Fibroblast of lung (primary cell): ENCODE measurements around the gene TLX2. TPM values are rescaled to one million over a fixed set of nuclear protein-coding genes. Genes with fewer than 3 reads are reported as not detected.
"Not testable (repeated sequence)": the region's sequence is repeated elsewhere in the genome, so short reads cannot be mapped to it uniquely, and the experiment has no call there.

Experiments
- DNase-seq, 2 donors: peaks; one replicate each; pipeline versions ENCODE4 v3.0.0 to v3.0.0-alpha.2; 2010; ENCODE audit warnings: low read depth in 2 of 2
- H2AFZ ChIP-seq: 2 replicates; pipeline ENCODE4 v1.5.1; 2012; ENCODE audit warnings: low read length, control low read depth, inconsistent platforms
- H3K27ac ChIP-seq: 2 replicates; pipeline ENCODE4 v1.5.1; 2011; ENCODE audit warnings: low read length, control low read depth; ENCODE audit not compliant: insufficient read depth
- H3K27me3 ChIP-seq: 2 replicates; pipeline ENCODE4 v1.5.1; 2011; ENCODE audit warnings: mild to moderate bottlenecking, low read length; ENCODE audit not compliant: control insufficient read depth, insufficient read depth
- H3K36me3 ChIP-seq: 2 replicates; pipeline ENCODE4 v1.5.1; 2011; ENCODE audit warnings: low read length; ENCODE audit not compliant: control insufficient read depth, insufficient read depth
- H3K4me1 ChIP-seq: 2 replicates; pipeline ENCODE4 v1.5.1; 2011; ENCODE audit warnings: low read length; ENCODE audit not compliant: control insufficient read depth, insufficient read depth; ENCODE audit errors: extremely low read depth
- H3K4me2 ChIP-seq: 2 replicates; pipeline ENCODE4 v1.5.1; 2011; ENCODE audit warnings: low read length, control low read depth; ENCODE audit not compliant: insufficient read depth; ENCODE audit errors: extremely low read depth
- H3K4me3 ChIP-seq, 4 experiments: fragments of 200-600 bp in 1 of 4; sonication (generic) in 1 of 4; replicated peaks in 1 of 4; 2 replicates each; pipeline ENCODE4 v1.5.1; 2011 to 2016; ENCODE audit warnings: low read length in 4 of 4, low read depth in 3 of 4, mild to moderate bottlenecking in 3 of 4, control low read depth in 2 of 4, inconsistent platforms in 1 of 4, mixed read lengths in 1 of 4; ENCODE audit not compliant: insufficient read depth in 1 of 4; ENCODE audit errors: control extremely low read depth in 1 of 4
- H3K79me2 ChIP-seq: 2 replicates; pipeline ENCODE4 v1.5.1; 2012; ENCODE audit warnings: mild to moderate bottlenecking, low read length, inconsistent platforms; ENCODE audit not compliant: control insufficient read depth, insufficient read depth
- H3K9ac ChIP-seq: 2 replicates; pipeline ENCODE4 v1.5.1; 2011; ENCODE audit warnings: mild to moderate bottlenecking, low read length, control low read depth; ENCODE audit not compliant: insufficient read depth
- H3K9me3 ChIP-seq: 2 replicates; pipeline ENCODE4 v1.5.1; 2012; ENCODE audit warnings: low read depth, low read length; ENCODE audit not compliant: control insufficient read depth, insufficient read depth
- H4K20me1 ChIP-seq: 2 replicates; pipeline ENCODE4 v1.5.1; 2011; ENCODE audit warnings: low read length; ENCODE audit not compliant: control insufficient read depth, insufficient read depth; ENCODE audit errors: extremely low read depth
- CTCF ChIP-seq, 2 donors: IDR thresholded peaks in 1 of 2; conservative IDR thresholded peaks in 1 of 2; 1 replicate in 1 of 2; 2 replicates in 1 of 2; pipeline ENCODE4 v1.5.1; 2011 to 2012; ENCODE audit warnings: low read length in 2 of 2, control low read depth in 1 of 2, inconsistent platforms in 1 of 2, low read depth in 1 of 2, mild to moderate bottlenecking in 1 of 2
- EZH2 ChIP-seq: IDR thresholded peaks from 2 replicates; pipeline ENCODE4 v1.5.1; 2012; ENCODE audit warnings: low read length, control low read depth, mild to moderate bottlenecking; ENCODE audit errors: missing control alignments
- polyA plus RNA-seq, 2 donors: library from polyadenylated mRNA; depleted of rRNA in 1 of 2; stranded (reverse) in 1 of 2; unstranded in 1 of 2; fragments of >200 nt; gene quantifications; 2 replicates each; pipeline ENCODE4 v1.2.1, GENCODE V29; 2011 to 2012; ENCODE audit warnings: missing spikeins in 1 of 2
- total RNA-seq: library from RNA; depleted of rRNA; stranded (reverse); fragments of >200 nt; gene quantifications from 2 replicates; pipeline ENCODE4 v1.2.1, GENCODE V29; 2014

TLX2 gene
- total and polyA plus RNA-seq, 2 donors (not counting 1 experiment from before 2014, with no cell fraction given) = under 0.01 TPM; not detected in 1

GRCh38 chr2:74558284-74559230, 44.3 kb downstream of the TLX2 start:
- Histone ChIP-seq H3K9ac (no peak overlapping the region), H3K4me3 (no peak overlapping the region), H3K36me3 (peaks cover 4% of the 10 kb centered on the region), H3K4me2 (no peak overlapping the region), H3K4me1 (peaks cover 4% of the 10 kb centered on the region), H3K79me2 (peaks cover 3% of the 10 kb centered on the region), H3K27me3 (no peaks in the 10 kb centered on the region), H3K9me3 (no peaks in the 10 kb centered on the region), H2AFZ (no peak overlapping the region), H4K20me1 (no peaks in the 10 kb centered on the region), H3K27ac (no peak overlapping the region)
- no peak for TF ChIP-seq EZH2
- TF ChIP-seq CTCF (conservative IDR thresholded peaks at IDR 0.05 in 1 of 2, IDR thresholded peaks at IDR 0.05 in 1 of 2; ENCODE audit: low read depth in 1 of 2, low read length in 2 of 2) = no peak
- DNase-seq = no peak

DNA sequence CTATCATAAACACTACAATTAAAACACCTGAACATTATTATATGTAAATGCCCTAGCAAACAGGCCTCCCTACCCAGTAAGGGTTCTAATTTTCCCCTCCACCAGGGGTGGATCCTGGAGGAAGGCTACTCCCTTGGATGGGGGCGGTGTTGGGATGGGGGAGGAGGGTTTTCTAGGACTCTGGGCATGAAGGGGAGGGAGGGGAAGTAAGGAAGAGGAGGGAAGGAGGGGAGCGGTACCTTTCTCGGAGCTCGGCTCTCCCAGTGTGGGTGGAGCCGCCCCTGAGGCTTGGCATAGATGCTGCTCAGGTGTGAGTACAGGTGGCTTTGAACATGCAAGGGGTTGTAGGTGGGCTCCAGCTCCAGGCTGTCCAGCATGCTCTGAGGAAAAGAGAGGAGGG, 45.7 kb downstream of the TLX2 start:
- no peaks in the 10 kb centered on the region for H3K9me3 ChIP-seq
- H3K36me3 ChIP-seq = peaks cover 4% of the 10 kb centered on the region
- H3K27me3 ChIP-seq = no peaks in the 10 kb centered on the region
- no peak for TF ChIP-seq CTCF (conservative IDR thresholded peaks at IDR 0.05 in 1 of 2, IDR thresholded peaks at IDR 0.05 in 1 of 2; ENCODE audit: low read depth in 1 of 2, low read length in 2 of 2)
- no peak for TF ChIP-seq EZH2
- H3K4me3 ChIP-seq = no peak overlapping the region
- H3K4me1 ChIP-seq = peaks cover 6% of the 10 kb centered on the region
- H3K9ac ChIP-seq = no peak overlapping the region
- H4K20me1 ChIP-seq = no peaks in the 10 kb centered on the region
- no peak for DNase-seq
- H3K79me2 ChIP-seq = peaks cover 3% of the 10 kb centered on the region
- H2AFZ ChIP-seq = no peak overlapping the region
- H3K4me2 ChIP-seq = no peak overlapping the region
- no peak overlapping the region for H3K27ac ChIP-seq

GRCh38 chr2:74560591-74560990, 46.3 kb downstream of the TLX2 start:
- DNase-seq = no peak
- Histone ChIP-seq H2AFZ (no peak overlapping the region), H4K20me1 (no peaks in the 10 kb centered on the region), H3K9me3 (no peaks in the 10 kb centered on the region), H3K4me3 (no peak overlapping the region), H3K4me1 (peaks cover 3% of the 10 kb centered on the region), H3K36me3 (peaks cover 4% of the 10 kb centered on the region), H3K4me2 (no peak overlapping the region), H3K79me2 (no peaks in the 10 kb centered on the region), H3K9ac (no peak overlapping the region), H3K27ac (no peak overlapping the region), H3K27me3 (no peaks in the 10 kb centered on the region)
- no peak for TF ChIP-seq EZH2
- TF ChIP-seq CTCF (conservative IDR thresholded peaks at IDR 0.05 in 1 of 2, IDR thresholded peaks at IDR 0.05 in 1 of 2; ENCODE audit: low read depth in 1 of 2, low read length in 2 of 2) = no peak

DNA sequence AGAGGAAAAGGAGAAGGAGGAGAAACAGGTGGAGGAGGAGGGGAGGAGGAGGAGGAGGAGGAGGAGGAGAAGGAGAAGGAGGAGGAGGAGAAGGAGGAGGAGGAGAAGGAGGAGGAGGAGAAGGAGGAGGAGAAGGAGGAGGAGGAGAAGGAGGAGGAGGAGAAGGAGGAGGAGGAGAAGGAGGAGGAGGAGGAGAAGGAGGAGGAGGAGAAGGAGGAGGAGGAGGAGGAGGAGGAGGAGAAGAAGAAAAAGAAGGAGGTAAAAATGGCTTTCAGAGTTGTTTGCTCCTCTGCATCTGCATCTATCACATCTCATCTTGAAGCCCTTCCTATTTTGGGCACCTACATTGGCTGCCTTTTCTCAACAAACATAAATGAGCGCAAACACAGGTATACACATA, 46.8 kb downstream of the TLX2 start:
- not testable (repeated sequence) for H3K27ac ChIP-seq, H3K9me3 ChIP-seq, H3K27me3 ChIP-seq, H3K4me3 ChIP-seq, H3K36me3 ChIP-seq, H4K20me1 ChIP-seq, H3K79me2 ChIP-seq, H3K4me1 ChIP-seq, DNase-seq, H2AFZ ChIP-seq, H3K9ac ChIP-seq, H3K4me2 ChIP-seq
